Measurements from ENCODE around the gene TYK2.

GRCh38 chr19:10329555-10329954, 50.8 kb downstream of the TYK2 start:
- TF ChIP-seq, protein P1, sequence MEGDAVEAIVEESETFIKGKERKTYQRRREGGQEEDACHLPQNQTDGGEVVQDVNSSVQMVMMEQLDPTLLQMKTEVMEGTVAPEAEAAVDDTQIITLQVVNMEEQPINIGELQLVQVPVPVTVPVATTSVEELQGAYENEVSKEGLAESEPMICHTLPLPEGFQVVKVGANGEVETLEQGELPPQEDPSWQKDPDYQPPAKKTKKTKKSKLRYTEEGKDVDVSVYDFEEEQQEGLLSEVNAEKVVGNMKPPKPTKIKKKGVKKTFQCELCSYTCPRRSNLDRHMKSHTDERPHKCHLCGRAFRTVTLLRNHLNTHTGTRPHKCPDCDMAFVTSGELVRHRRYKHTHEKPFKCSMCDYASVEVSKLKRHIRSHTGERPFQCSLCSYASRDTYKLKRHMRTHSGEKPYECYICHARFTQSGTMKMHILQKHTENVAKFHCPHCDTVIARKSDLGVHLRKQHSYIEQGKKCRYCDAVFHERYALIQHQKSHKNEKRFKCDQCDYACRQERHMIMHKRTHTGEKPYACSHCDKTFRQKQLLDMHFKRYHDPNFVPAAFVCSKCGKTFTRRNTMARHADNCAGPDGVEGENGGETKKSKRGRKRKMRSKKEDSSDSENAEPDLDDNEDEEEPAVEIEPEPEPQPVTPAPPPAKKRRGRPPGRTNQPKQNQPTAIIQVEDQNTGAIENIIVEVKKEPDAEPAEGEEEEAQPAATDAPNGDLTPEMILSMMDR (IDR thresholded peaks at IDR 0.05; ENCODE audit: low read depth, low read length) = no peak
- TF ChIP-seq EZH2phosphoT487 (IDR thresholded peaks at IDR 0.05; ENCODE audit: low read depth) = no peak
